HG03469 (cell line): ENCODE data around the gene EIF6.
A peak's percentile ranks its signal among the peaks of the same experiment; 100 is the strongest.

ENCODE experiments used
- ATAC-seq: cut with Tn5 transposase; IDR thresholded peaks from one replicate; pipeline ENCODE4 v1.9.1; 2021; ENCODE audit warnings: mild to moderate bottlenecking, moderate library complexity, moderate number of reproducible peaks; ENCODE audit not compliant: unreplicated experiment

The EIF6 gene

GRCh38 chr20:35281506-35282101 lies 3.0 kb downstream of the EIF6 start:
- no peak for ATAC-seq

- no peak for ATAC-seq
These were observed 4.0 kb downstream of the EIF6 start for GRCh38 chr20:35280523-35280922.

GRCh38 chr20:35279533-35280174 lies 4.9 kb downstream of the EIF6 start:
- no peak for ATAC-seq

GRCh38 chr20:35279040-35279439 lies 5.5 kb downstream of the EIF6 start:
- no peak for ATAC-seq

GRCh38 chr20:35277531-35278395 lies 6.8 kb downstream of the EIF6 start, which contains the start of gene MMP24OS:
TSS of gene MMP24OS (minus strand) at chr20:35278122. CDS start at chr20:35277929, 193 bp downstream.
- ATAC-seq, result peak; percentile 60

GRCh38 chr20:35277127-35277526 lies 7.4 kb downstream of the EIF6 start:
- no peak for ATAC-seq

- ATAC-seq, result no peak
These were observed 8.2 kb downstream of the EIF6 start for GRCh38 chr20:35276408-35276807.

- no peak for ATAC-seq
These were observed 8.8 kb downstream of the EIF6 start for GRCh38 chr20:35275741-35276251.

GRCh38 chr20:35274172-35275092 lies 10.1 kb downstream of the EIF6 start:
- ATAC-seq, result no peak

- no peak for ATAC-seq
These were observed 11.0 kb downstream of the EIF6 start for GRCh38 chr20:35273449-35274171.

- no peak for ATAC-seq
These were observed 12.7 kb downstream of the EIF6 start for GRCh38 chr20:35271904-35272303.

GRCh38 chr20:35271073-35271882 lies 13.3 kb downstream of the EIF6 start:
- ATAC-seq, result no peak

- ATAC-seq, result no peak
These were observed 14.3 kb downstream of the EIF6 start for GRCh38 chr20:35270021-35270902.

- no peak for ATAC-seq
These were observed 15.4 kb downstream of the EIF6 start for GRCh38 chr20:35269055-35269781.

- ATAC-seq, result no peak
These were observed 17.5 kb downstream of the EIF6 start for GRCh38 chr20:35267092-35267491.

- ATAC-seq, result no peak
These were observed 19.8 kb downstream of the EIF6 start for GRCh38 chr20:35264755-35265154.
